IMR-90 (cell line): ENCODE measurements around the gene ZFAND2A. TPM values are rescaled to one million over a fixed set of nuclear protein-coding genes. Genes with fewer than 3 reads are reported as not detected.

Experiments used
- ATAC-seq: fragments of 200-7000 bp; cut with Tn5 transposase; 2 replicates; pipeline ENCODE4 v1.9.1; 2020; ENCODE audit warnings: low read depth, mild to moderate bottlenecking, moderate library complexity
- BruUV-seq: library from RNA; stranded (reverse); fragments of 400-500 nt; replicated peaks from 2 replicates; lab custom pipeline; 2021; lab: Mats Ljungman, UMichigan
- CTCF ChIA-PET: fragments of 300-600 bp; formaldehyde crosslinking; extraction: SDS; loops from one replicate; lab custom pipeline; 2021; ENCODE audit warnings: antibody characterized with exemption; lab: Yijun Ruan, JAX
- POLR2A ChIA-PET: fragments of 300-600 bp; sonication (Branson Sonifier 250); formaldehyde crosslinking; loops from one replicate; lab custom pipeline; 2022; ENCODE audit warnings: antibody characterized with exemption; ENCODE audit not compliant: unreplicated experiment; lab: Charles Lee
- DNase-seq: peaks from one replicate; pipeline ENCODE4 v3.0.0; 2013
- H2AFZ ChIP-seq: replicated peaks from 2 replicates; pipeline ENCODE3; 2013; ENCODE audit warnings: low read length, mild to moderate bottlenecking; ENCODE audit not compliant: poor library complexity
- H2AK5ac ChIP-seq: 2 replicates; pipeline ENCODE4 v1.6.1; 2013; ENCODE audit warnings: low read depth, low read length, inconsistent platforms
- H2AK9ac ChIP-seq: replicated peaks from 2 replicates; pipeline ENCODE3; 2013; ENCODE audit warnings: mild to moderate bottlenecking, low read depth, low read length, moderate library complexity; ENCODE audit not compliant: poor library complexity
- H2BK120ac ChIP-seq: 2 replicates; pipeline ENCODE4 v1.6.1; 2013; ENCODE audit warnings: low read depth, low read length, inconsistent platforms
- H2BK15ac ChIP-seq: 3 replicates; pipeline ENCODE4 v1.6.1; 2013; ENCODE audit warnings: low read depth, low read length, inconsistent platforms
- H2BK20ac ChIP-seq: 2 replicates; pipeline ENCODE4 v1.6.1; 2013; ENCODE audit warnings: low read depth, mild to moderate bottlenecking, inconsistent platforms, low read length, moderate library complexity
- H2BK5ac ChIP-seq: 2 replicates; pipeline ENCODE4 v1.6.1; 2013; ENCODE audit warnings: mild to moderate bottlenecking, low read depth, low read length, inconsistent platforms; ENCODE audit not compliant: poor library complexity, severe bottlenecking
- H3K14ac ChIP-seq: replicated peaks from 2 replicates; pipeline ENCODE4 v1.6.1; 2013; ENCODE audit warnings: low read depth, low read length, inconsistent platforms
- H3K18ac ChIP-seq: 2 replicates; pipeline ENCODE4 v1.6.1; 2013; ENCODE audit warnings: low read depth, low read length, control low read depth
- H3K23ac ChIP-seq: 2 replicates; pipeline ENCODE4 v1.6.1; 2013; ENCODE audit warnings: low read depth, low read length, inconsistent platforms
- H3K27ac ChIP-seq: 2 replicates; pipeline ENCODE4 v1.5.1; 2013; ENCODE audit warnings: mild to moderate bottlenecking, control low read depth, low read length; ENCODE audit not compliant: insufficient read depth
- H3K27me3 ChIP-seq: 2 replicates; pipeline ENCODE4 v1.6.1; 2013; ENCODE audit warnings: low read length; ENCODE audit not compliant: control insufficient read depth, insufficient read depth
- H3K36me3 ChIP-seq: 2 replicates; pipeline ENCODE4 v1.6.1; 2013; ENCODE audit warnings: low read length, mixed read lengths; ENCODE audit not compliant: control insufficient read depth, insufficient read depth
- H3K4ac ChIP-seq: 2 replicates; pipeline ENCODE4 v1.6.1; 2013; ENCODE audit warnings: low read depth, low read length, inconsistent platforms
- H3K4me1 ChIP-seq: 2 replicates; pipeline ENCODE4 v1.6.1; 2013; ENCODE audit warnings: low read length, mixed read lengths; ENCODE audit not compliant: control insufficient read depth, insufficient read depth
- H3K4me2 ChIP-seq: 2 replicates; pipeline ENCODE4 v1.6.1; 2013; ENCODE audit warnings: low read depth, mild to moderate bottlenecking, control low read depth, low read length, moderate library complexity
- H3K4me3 ChIP-seq: 2 replicates; pipeline ENCODE4 v1.5.1; 2013; ENCODE audit warnings: low read depth, mild to moderate bottlenecking, control low read depth, low read length, moderate library complexity; ENCODE audit not compliant: insufficient read depth
- H3K56ac ChIP-seq: 2 replicates; pipeline ENCODE4 v1.6.1; 2013; ENCODE audit warnings: low read length, inconsistent platforms; ENCODE audit not compliant: insufficient read depth; ENCODE audit errors: extremely low read depth
- H3K79me1 ChIP-seq, 2 experiments: 2 replicates each; pipeline ENCODE4 v1.6.1; 2013; ENCODE audit warnings: low read length in 2 of 2, inconsistent platforms in 1 of 2, low read depth in 1 of 2
- H3K9ac ChIP-seq: 2 replicates; pipeline ENCODE4 v1.6.1; 2013; ENCODE audit warnings: low read depth, low read length, control low read depth
- H3K9me1 ChIP-seq: 2 replicates; pipeline ENCODE4 v1.6.1; 2013; ENCODE audit warnings: low read length, inconsistent platforms; ENCODE audit not compliant: insufficient read depth
- H3K9me3 ChIP-seq: 2 replicates; pipeline ENCODE4 v1.6.1; 2013; ENCODE audit warnings: low read length; ENCODE audit not compliant: control insufficient read depth, insufficient read depth
- H4K20me1 ChIP-seq: 2 replicates; pipeline ENCODE4 v1.6.1; 2013; ENCODE audit warnings: low read length, inconsistent platforms; ENCODE audit not compliant: insufficient read depth
- H4K5ac ChIP-seq: 2 replicates; pipeline ENCODE4 v1.6.1; 2013; ENCODE audit warnings: mild to moderate bottlenecking, low read depth, low read length, control low read depth
- H4K8ac ChIP-seq, 2 experiments: 2 replicates each; pipeline ENCODE4 v1.6.1; 2013; ENCODE audit warnings: low read depth in 2 of 2, low read length in 2 of 2, control low read depth in 1 of 2, inconsistent platforms in 1 of 2
- H4K91ac ChIP-seq: 2 replicates; pipeline ENCODE4 v1.6.1; 2013; ENCODE audit warnings: low read depth, low read length, inconsistent platforms; ENCODE audit not compliant: insufficient read depth
- CEBPB ChIP-seq: IDR thresholded peaks from 2 replicates; pipeline ENCODE4 v1.6.1; 2012; ENCODE audit warnings: low read depth, low read length, improper control_type of control experiment
- CHD1 ChIP-seq: IDR thresholded peaks from 2 replicates; pipeline ENCODE4 v1.6.1; 2012; ENCODE audit warnings: low read depth, low read length, improper control_type of control experiment
- CTCF ChIP-seq: conservative IDR thresholded peaks from 2 replicates; pipeline ENCODE4 v1.5.1; 2012; ENCODE audit warnings: mild to moderate bottlenecking, low read depth, low read length, improper control_type of control experiment
- ELK1 ChIP-seq: fragments of 150-350 bp; IDR thresholded peaks from 2 replicates; pipeline ENCODE4 v1.6.1; 2016; ENCODE audit warnings: low read depth, mild to moderate bottlenecking, low read length, moderate library complexity, borderline replicate concordance
- MAFK ChIP-seq: IDR thresholded peaks from 2 replicates; pipeline ENCODE4 v1.6.1; 2012; ENCODE audit warnings: low read depth, low read length, improper control_type of control experiment
- MAZ ChIP-seq: IDR thresholded peaks from 2 replicates; pipeline ENCODE4 v1.6.1; 2012; ENCODE audit warnings: low read depth, mild to moderate bottlenecking, low read length, improper control_type of control experiment, moderate library complexity, borderline replicate concordance
- NFE2L2 ChIP-seq: fragments of 150-350 bp; IDR thresholded peaks from 2 replicates; pipeline ENCODE4 v1.6.1; 2016; ENCODE audit warnings: low read depth, mild to moderate bottlenecking, low read length
- POLR2A ChIP-seq: IDR thresholded peaks from 2 replicates; pipeline ENCODE4 v1.6.1; 2012; ENCODE audit warnings: mild to moderate bottlenecking, low read depth, low read length
- RAD21 ChIP-seq: IDR thresholded peaks from 2 replicates; pipeline ENCODE4 v1.6.1; 2012; ENCODE audit warnings: low read length, improper control_type of control experiment
- RCOR1 ChIP-seq: IDR thresholded peaks from 2 replicates; pipeline ENCODE4 v1.6.1; 2012; ENCODE audit warnings: mild to moderate bottlenecking, low read length, improper control_type of control experiment; ENCODE audit not compliant: insufficient replicate concordance
- RFX5 ChIP-seq: IDR thresholded peaks from 2 replicates; pipeline ENCODE4 v1.8.0; 2012; ENCODE audit warnings: low read depth, mild to moderate bottlenecking, low read length, moderate library complexity
- USF2 ChIP-seq: fragments of 150-350 bp; IDR thresholded peaks from 2 replicates; pipeline ENCODE4 v1.6.1; 2017; ENCODE audit warnings: mild to moderate bottlenecking, antibody characterized with exemption, low read length, low read depth
- WGBS, 2 experiments: methylation state at CpG; one replicate each; pipeline versions ENCODE4 v1.1.5 to v1.1.7; 2013; ENCODE audit warnings: missing lambda C conversion rate in 2 of 2; ENCODE audit not compliant: insufficient read length in 1 of 2; ENCODE audit errors: extremely low coverage in 2 of 2; 5-methylcytosine and 5-hydroxymethylcytosine counted together
- dilution Hi-C: fragments of 300-500 bp; cut with HindIII; formaldehyde crosslinking; loops from one replicate; pipeline ENCODE4 v1.14.3; 2018; ENCODE audit warnings: low sequenced_read_pairs; ENCODE audit not compliant: unreplicated experiment
- in situ Hi-C: fragments of 300-500 bp; cut with MboI; formaldehyde crosslinking; loops from 3 replicates; pipeline ENCODE4 v1.14.3; 2019; ENCODE audit warnings: low sequenced_read_pairs, inconsistent platforms, mixed read lengths
- intact Hi-C: fragments of 100-400 bp; cut with micrococcal nuclease; formaldehyde crosslinking; loops from 2 replicates; pipeline ENCODE4 v1.10.0; 2022
- polyA plus RNA-seq, 3 experiments: library from polyadenylated mRNA; depleted of rRNA; stranded (reverse); fragments of >200 nt; gene quantifications; 2 replicates each; pipeline ENCODE4 v1.2.3, GENCODE V29; 2012; ENCODE audit warnings: low replicate concordance in 1 of 3
- total RNA-seq: library from RNA; depleted of rRNA; stranded (reverse); fragments of >200 nt; gene quantifications from 2 replicates; pipeline ENCODE4 v1.2.3, GENCODE V29; 2012

The ZFAND2A gene
- total and polyA plus RNA-seq, 2 of the 4 experiments (the other 2 are of a cell fraction) = 11.8 to 28.7 TPM

GRCh38 chr7:1124816-1125602 lies 35.0 kb downstream of the ZFAND2A start (continued):
- TF ChIP-seq NFE2L2 = no peak

GRCh38 chr7:1124164-1124563 lies 35.8 kb downstream of the ZFAND2A start:
- Histone ChIP-seq H2BK15ac (no peak overlapping the region), H3K23ac (no peak overlapping the region), H3K27me3 (no peaks in the 10 kb centered on the region), H3K79me1 (peaks cover 0 to 37% of the 10 kb centered on the region in 2 experiments; a peak in 3 of 4 replicates), H3K4me1 (peaks cover 3% of the 10 kb centered on the region), H3K4ac (peak overlapping the region; percentile 50; the same call in 1 of the 2 replicates), H2AK5ac (no peak overlapping the region; the same call in 1 of the 2 replicates), H3K9me3 (no peaks in the 10 kb centered on the region), H3K4me3 (no peak overlapping the region), H2BK20ac (no peak overlapping the region), H4K5ac (no peak overlapping the region), H2BK120ac (no peak overlapping the region), H2AFZ (peak overlapping the region; percentile 77), H3K9me1 (no peaks in the 10 kb centered on the region), H4K20me1 (no peaks in the 10 kb centered on the region), H3K36me3 (peaks cover 4% of the 10 kb centered on the region; the same call in 1 of the 2 replicates), H3K4me2 (no peak overlapping the region), H4K8ac (peak overlapping the region in 1 of 2 experiments; percentile 72; a peak in 1 of 4 replicates), H2BK5ac (peak overlapping the region; percentile 11), H3K14ac (no peak overlapping the region; the same call in 1 of the 2 replicates), H3K27ac (peak overlapping the region; percentile 8; the same call in 1 of the 2 replicates), H4K91ac (peak overlapping the region; percentile 9; the same call in 1 of the 2 replicates), H3K56ac (no peak overlapping the region), H3K18ac (no peak overlapping the region), H2AK9ac (peak overlapping the region; percentile 85), H3K9ac (0 out of 2 replicates have a peak overlapping the region, but pooled peaks have one; percentile 20)
- ChIA-PET CTCF (interaction anchor here (0.7 to 2.2 kb wide), 5 partner anchors 14 to 675 kb away, joined by 3 to 8 read pairs (median 6); a partner anchor contains a TSS), POLR2A (no interaction called here)
- WGBS, 2 experiments = no CpG with 5 or more reads among the region's 11 CpGs
- no TSS peak for BruUV-seq
- dilution Hi-C loops (no loop called here), intact Hi-C loops (no loop called here), in situ Hi-C loops (no loop called here)
- no peak for DNase-seq
- peak; percentile 43 for ATAC-seq
- TF ChIP-seq MAZ = no peak
- TF ChIP-seq RAD21 = no peak
- TF ChIP-seq RFX5 = no peak
- TF ChIP-seq CTCF = no peak
- no peak for TF ChIP-seq MAFK
- TF ChIP-seq POLR2A = no peak
- no peak for TF ChIP-seq CEBPB
- TF ChIP-seq USF2 = no peak
- TF ChIP-seq CHD1 = no peak
- TF ChIP-seq NFE2L2 = no peak
- TF ChIP-seq ELK1 = no peak
- TF ChIP-seq RCOR1 = no peak
